ENCODE data around the gene C1QTNF4.

DNA sequence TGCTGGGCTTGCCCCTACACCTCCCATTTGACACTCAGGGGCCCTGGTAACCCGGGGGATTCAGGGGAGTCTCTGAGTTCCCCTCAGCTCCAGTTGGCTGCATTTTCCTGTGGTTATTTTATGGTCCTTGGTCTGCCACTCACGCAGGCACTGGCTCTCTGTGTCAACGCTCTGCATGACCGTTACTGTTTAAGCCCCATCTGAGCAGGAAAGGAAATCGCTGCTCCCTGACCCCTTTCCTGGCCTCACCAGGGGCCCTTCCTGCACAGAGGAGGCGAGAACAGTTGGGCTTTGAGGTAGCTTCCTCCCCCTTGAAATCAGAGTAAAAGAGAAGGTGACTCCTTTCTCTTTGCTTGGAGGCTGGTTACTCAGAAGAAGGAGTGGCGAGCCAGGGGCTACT, 2.4 kb downstream of the C1QTNF4 start:
- TF ChIP-seq, protein P1, sequence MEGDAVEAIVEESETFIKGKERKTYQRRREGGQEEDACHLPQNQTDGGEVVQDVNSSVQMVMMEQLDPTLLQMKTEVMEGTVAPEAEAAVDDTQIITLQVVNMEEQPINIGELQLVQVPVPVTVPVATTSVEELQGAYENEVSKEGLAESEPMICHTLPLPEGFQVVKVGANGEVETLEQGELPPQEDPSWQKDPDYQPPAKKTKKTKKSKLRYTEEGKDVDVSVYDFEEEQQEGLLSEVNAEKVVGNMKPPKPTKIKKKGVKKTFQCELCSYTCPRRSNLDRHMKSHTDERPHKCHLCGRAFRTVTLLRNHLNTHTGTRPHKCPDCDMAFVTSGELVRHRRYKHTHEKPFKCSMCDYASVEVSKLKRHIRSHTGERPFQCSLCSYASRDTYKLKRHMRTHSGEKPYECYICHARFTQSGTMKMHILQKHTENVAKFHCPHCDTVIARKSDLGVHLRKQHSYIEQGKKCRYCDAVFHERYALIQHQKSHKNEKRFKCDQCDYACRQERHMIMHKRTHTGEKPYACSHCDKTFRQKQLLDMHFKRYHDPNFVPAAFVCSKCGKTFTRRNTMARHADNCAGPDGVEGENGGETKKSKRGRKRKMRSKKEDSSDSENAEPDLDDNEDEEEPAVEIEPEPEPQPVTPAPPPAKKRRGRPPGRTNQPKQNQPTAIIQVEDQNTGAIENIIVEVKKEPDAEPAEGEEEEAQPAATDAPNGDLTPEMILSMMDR (IDR thresholded peaks at IDR 0.05), result no peak
- no peak for TF ChIP-seq EZH2 (IDR thresholded peaks at IDR 0.05; ENCODE audit: borderline replicate concordance, insufficient read depth, low read depth, low read length, poor library complexity, severe bottlenecking)

Measured in B cell (primary cell).